Heart right ventricle (tissue), 16 donors: Measurements from ENCODE around the gene DPP8. TPM values are rescaled to one million over a fixed set of nuclear protein-coding genes. Genes with fewer than 3 reads are reported as not detected.
"Not testable (repeated sequence)": the region's sequence is repeated elsewhere in the genome, so short reads cannot be mapped to it uniquely, and the experiment has no call there.

ENCODE experiments used
- ATAC-seq, 8 donors: fragments of 200-7000 bp; cut with Tn5 transposase; one replicate each; pipeline ENCODE4 v1.9.1; 2020; ENCODE audit warnings: mild to moderate bottlenecking in 8 of 8, moderate library complexity in 8 of 8, moderate number of reproducible peaks in 1 of 8
- DNase-seq, 2 donors: peaks; one replicate each; pipeline ENCODE4 v3.0.0-alpha.2; 2020
- H3K27ac ChIP-seq, 10 donors: fragments of 200-600 bp; sonication (generic) in 2 of 10; one replicate each; pipeline versions ENCODE4 v1.5.0 to v1.8.0; 2020 to 2022; ENCODE audit warnings: mild to moderate bottlenecking in 3 of 10
- H3K27me3 ChIP-seq, 7 donors: fragments of 200-600 bp; one replicate each; pipeline ENCODE4 v1.8.0; 2021 to 2022; ENCODE audit warnings: mild to moderate bottlenecking in 2 of 7
- H3K36me3 ChIP-seq, 9 donors: fragments of 200-600 bp; sonication (generic) in 1 of 9; one replicate each; pipeline versions ENCODE4 v1.5.0 to v1.8.0; 2020 to 2022; ENCODE audit warnings: mild to moderate bottlenecking in 2 of 9
- H3K4me1 ChIP-seq, 9 donors: fragments of 200-600 bp; sonication (generic) in 1 of 9; one replicate each; pipeline versions ENCODE4 v1.5.0 to v1.8.0; 2020 to 2022; ENCODE audit warnings: mild to moderate bottlenecking in 4 of 9
- H3K4me3 ChIP-seq, 10 donors: fragments of 200-600 bp; sonication (generic) in 2 of 10; one replicate each; pipeline versions ENCODE4 v1.5.0 to v1.8.0; 2020 to 2022; ENCODE audit warnings: mild to moderate bottlenecking in 7 of 10, moderate library complexity in 2 of 10
- H3K9me3 ChIP-seq, 11 donors: fragments of 200-600 bp in 10 of 11; sonication (generic) in 2 of 11; one replicate each; pipeline versions ENCODE4 v1.5.0 to v1.8.0; 2013 to 2022; ENCODE audit warnings: mild to moderate bottlenecking in 2 of 11, control low read depth in 1 of 11, moderate library complexity in 1 of 11
- CTCF ChIP-seq, 9 donors: fragments of 200-600 bp; sonication (generic) in 2 of 9; IDR thresholded peaks; one replicate each; pipeline versions ENCODE4 v1.5.0 to v1.8.0; 2021 to 2022; ENCODE audit warnings: antibody characterized with exemption in 9 of 9, mild to moderate bottlenecking in 5 of 9, moderate library complexity in 1 of 9
- WGBS, 2 donors: extraction: QIAGEN DNeasy Blood & Tissue Kit; methylation state at CpG; one replicate each; pipeline ENCODE4 v1.1.7; 2013; ENCODE audit warnings: inconsistent platforms in 1 of 2; 5-methylcytosine and 5-hydroxymethylcytosine counted together
- intact Hi-C, 10 donors: fragments of 100-400 bp; cut with DNase I; formaldehyde crosslinking; loops; one replicate each; pipeline versions ENCODE4 v1.11.1 to v1.14.2; 2022
- polyA plus RNA-seq, 2 donors: library from polyadenylated mRNA; stranded (reverse); fragments of 200-250 nt; gene quantifications; one replicate each; pipeline ENCODE4 v1.2.3, GENCODE V29; 2013
- total RNA-seq, 10 donors: library from RNA; stranded (reverse); fragmentation: NEBNext Ultra II Directional in 3 of 10; extraction: Animal tissue kit (Norgen Biotek cat#: 25700) in 3 of 10; gene quantifications; one replicate each; pipeline versions ENCODE4 v1.2.1 to v1.2.4, GENCODE V29; 2021 to 2023
- donor health status: Arrhythmogenic right ventricular cardiomyopathy.
- donor health status: ischemic (EF 13 %, LVEDD 7.1; RV severe dilation, severe dysfunction).
- donor health status: healthy with polysubstance abuse.
- donor health status: DM: no; HTN: yes; CAD: no.
- donor health status: DM: no; HTN: no; CAD: no.
- donor health status: ischemic (EF 25% LVEDD 6.9; RV normal size, moderate dysfunction).
- donor health status: ischemic (EF 25% LVEDD 5.7; RV mildly dilated, moderate dysfunction).
- donor health status: healthy.
- donor health status: DM: yes; HTN: yes; CAD: no.
- donor health status: Ischemic cardiomyopathy.
- donor health status: ischemic (EF 35%, LVEDD 5.7; RV mildly dilated, moderate dysfunction).
- donor health status: nonischemic (EF 11% LVEDD 7.7; RV severe dilation, severe dysfunction).
- donor health status: DM: yes; HTN: yes; CAD: no.
- donor health status: PGD.
- donor health status: ischemic (EF 29% LVEDD 5.4; RV normal size, mild dysfunction).
- donor health status: nonischemic (EF 23%, LVEDD 6.1; RV moderate dilation, normal function).

Gene DPP8
- total and polyA plus RNA-seq, 12 donors = 6.9 to 45.3 (median 38.7) TPM

- intact Hi-C loops = no loop called here
- ATAC-seq (no peak), DNase-seq (no peak)
- Histone ChIP-seq H3K36me3 (peaks cover 0 to 100% (median 72%) of the 10 kb centered on the region in 9 donors), H3K9me3 (no peaks in the 10 kb centered on the region), H3K4me3 (no peak overlapping the region), H3K27me3 (no peaks in the 10 kb centered on the region), H3K27ac (no peak overlapping the region), H3K4me1 (no peaks in the 10 kb centered on the region)
- 94 to 95% methylated on average over 5 of the region's 5 CpGs for WGBS, 2 donors
- TF ChIP-seq CTCF (IDR thresholded peaks at IDR 0.05) = no peak
Measured at GRCh38 chr15:65460741-65461347, 56.6 kb downstream of the DPP8 start.

- H3K27ac ChIP-seq, intact Hi-C loops, ATAC-seq, H3K4me1 ChIP-seq, H3K9me3 ChIP-seq, DNase-seq, H3K4me3 ChIP-seq, H3K27me3 ChIP-seq: not testable (repeated sequence)
- 97 to 99% methylated on average over 4 of the region's 4 CpGs for WGBS, 2 donors
- H3K36me3 ChIP-seq = peaks cover 0 to 100% (median 65%) of the 10 kb centered on the region in 9 donors
Measured at GRCh38 chr15:65455256-65455655, 62.2 kb downstream of the DPP8 start.

GRCh38 chr15:65451989-65452388 lies 65.5 kb downstream of the DPP8 start:
- no peak overlapping the region for H3K4me3 ChIP-seq
- H3K27ac ChIP-seq = no peak overlapping the region
- no peaks in the 10 kb centered on the region for H3K4me1 ChIP-seq
- ATAC-seq (no peak), DNase-seq (no peak)
- intact Hi-C loops = no loop called here
- H3K36me3 ChIP-seq = peaks cover 0 to 100% (median 57%) of the 10 kb centered on the region in 9 donors
- no peak for TF ChIP-seq CTCF (IDR thresholded peaks at IDR 0.05)
- no peaks in the 10 kb centered on the region for H3K9me3 ChIP-seq
- 92 to 95% methylated on average over 6 of the region's 6 CpGs for whole genome bisulfite sequencing, 2 donors
- no peaks in the 10 kb centered on the region for H3K27me3 ChIP-seq

- Histone ChIP-seq H3K4me3 (no peak overlapping the region), H3K27ac (no peak overlapping the region), H3K27me3 (no peaks in the 10 kb centered on the region), H3K4me1 (no peaks in the 10 kb centered on the region), H3K36me3 (peaks cover 0 to 100% (median 53%) of the 10 kb centered on the region in 9 donors), H3K9me3 (no peaks in the 10 kb centered on the region)
- no peak for ATAC-seq
- DNase-seq = no peak
- no peak for TF ChIP-seq CTCF (IDR thresholded peaks at IDR 0.05)
- intact Hi-C loops = no loop called here
Measured at GRCh38 chr15:65450556-65450955, 66.9 kb downstream of the DPP8 start.

- WGBS, 2 donors = 89 to 91% methylated on average over 2 of the region's 2 CpGs
- no peak for TF ChIP-seq CTCF (IDR thresholded peaks at IDR 0.05)
- DNase-seq = no peak
- no peak overlapping the region for H3K4me3 ChIP-seq
- H3K27me3 ChIP-seq = no peaks in the 10 kb centered on the region
- intact Hi-C loops = no loop called here
- ATAC-seq = no peak
- no peaks in the 10 kb centered on the region for H3K4me1 ChIP-seq
- peaks cover 0 to 100% (median 47%) of the 10 kb centered on the region in 9 donors for H3K36me3 ChIP-seq
- no peaks in the 10 kb centered on the region for H3K9me3 ChIP-seq
- H3K27ac ChIP-seq = no peak overlapping the region
Measured at GRCh38 chr15:65447145-65447544, 70.3 kb downstream of the DPP8 start.
